ENCODE results near the gene THAP3. TPM values are rescaled to one million over a fixed set of nuclear protein-coding genes. Genes with fewer than 3 reads are reported as not detected.

Gene THAP3
- total and polyA plus RNA-seq, 9 of the 15 experiments (the other 6 are each of a cell fraction or from before 2014, with no cell fraction given), result 1.9 to 31.2 (median 18.2) TPM

GRCh38 chr1:6612641-6613360 lies 11.9 kb upstream of the THAP3 start (continued):
- TF ChIP-seq FOXM1 (IDR thresholded peaks at IDR 0.05; ENCODE audit: low read depth) (no peak), FOXM1 (CRISPR knock-in tag; IDR thresholded peaks at IDR 0.05; ENCODE audit: low read depth) (0 out of 2 replicates have a peak, but pooled peaks have one; percentile 25), RAD21 (CRISPR knock-in tag; conservative IDR thresholded peaks at IDR 0.05 in 1 of 2, IDR thresholded peaks at IDR 0.05 in 1 of 2) (peak; percentile 12 to 27; a peak in 2 of 4 replicates), L3MBTL2 (IDR thresholded peaks at IDR 0.05) (peak; percentile 33), NKRF (IDR thresholded peaks at IDR 0.05; ENCODE audit: borderline replicate concordance) (peak; percentile 79), SREBF1 (IDR thresholded peaks at IDR 0.05; ENCODE audit: borderline replicate concordance, low read depth, low read length) (0 out of 2 replicates have a peak, but pooled peaks have one; percentile 46), CHD4 (IDR thresholded peaks at IDR 0.05; ENCODE audit: insufficient read depth, insufficient replicate concordance, low read depth, low read length, poor library complexity, severe bottlenecking) (peak; percentile 6), CBFB (CRISPR knock-in tag; IDR thresholded peaks at IDR 0.05) (0 out of 2 replicates have a peak, but pooled peaks have one; percentile 48), KDM5B (IDR thresholded peaks at IDR 0.05; ENCODE audit: insufficient replicate concordance, low read depth, low read length) (peak; percentile 55), HMGXB4 (CRISPR knock-in tag; IDR thresholded peaks at IDR 0.05) (no peak), HNRNPLL (IDR thresholded peaks at IDR 0.05; ENCODE audit: low read depth, low read length, poor library complexity, severe bottlenecking) (peak; percentile 50), FOXP4 (CRISPR knock-in tag; IDR thresholded peaks at IDR 0.05; ENCODE audit: borderline replicate concordance) (no peak), ELF2 (CRISPR knock-in tag; IDR thresholded peaks at IDR 0.05) (0 out of 2 replicates have a peak, but pooled peaks have one; percentile 33), ETS2 (tag; IDR thresholded peaks at IDR 0.05; ENCODE audit: borderline replicate concordance, poor library complexity, severe bottlenecking) (no peak), ZNF518B (CRISPR knock-in tag; IDR thresholded peaks at IDR 0.05) (no peak), ZSCAN29 (IDR thresholded peaks at IDR 0.05) (0 out of 2 replicates have a peak, but pooled peaks have one; percentile 21)

Data from K562 (cell line).